Measurements from ENCODE around the gene CKLF. TPM values are rescaled to one million over a fixed set of nuclear protein-coding genes. Genes with fewer than 3 reads are reported as not detected.

CKLF gene
- total RNA-seq, 2 donors from 2014 or later = 41.5 to 58.4 TPM

- DNase-seq = no peak
- Histone ChIP-seq H3K27ac (peak overlapping the region; percentile 73), H3K27me3 (no peaks in the 10 kb centered on the region), H3K4me1 (peaks cover 18% of the 10 kb centered on the region), H3K9me3 (no peaks in the 10 kb centered on the region), H3K4me3 (no peak overlapping the region), H3K36me3 (no peaks in the 10 kb centered on the region), H3K9ac (ENCODE audit: low read depth in 2 of 2, low read length in 2 of 2) (peak overlapping the region; percentile 14 to 38)
- TF ChIP-seq CTCF (IDR thresholded peaks at IDR 0.05) = no peak
- intact Hi-C loops (cut with DNase I) = no loop called here
Measured at GRCh38 chr16:66520406-66521170, 31.8 kb upstream of the CKLF start.

GRCh38 chr16:66521252-66521713 lies 31.1 kb upstream of the CKLF start:
- TF ChIP-seq CTCF (IDR thresholded peaks at IDR 0.05) = no peak
- Histone ChIP-seq H3K9me3 (no peaks in the 10 kb centered on the region), H3K9ac (ENCODE audit: low read depth in 2 of 2, low read length in 2 of 2) (peak overlapping the region in 1 of 2 donors; percentile 38), H3K36me3 (no peaks in the 10 kb centered on the region), H3K4me3 (no peak overlapping the region), H3K27me3 (no peaks in the 10 kb centered on the region), H3K4me1 (peaks cover 16% of the 10 kb centered on the region), H3K27ac (peak overlapping the region; percentile 73)
- DNase-seq = no peak
- intact Hi-C loops (cut with DNase I) = no loop called here

- Histone ChIP-seq H3K9me3 (no peaks in the 10 kb centered on the region), H3K27me3 (no peaks in the 10 kb centered on the region), H3K36me3 (no peaks in the 10 kb centered on the region), H3K4me3 (no peak overlapping the region), H3K9ac (ENCODE audit: low read depth in 2 of 2, low read length in 2 of 2) (peak overlapping the region in 1 of 2 donors; percentile 38), H3K4me1 (peaks cover 11% of the 10 kb centered on the region), H3K27ac (peak overlapping the region; percentile 73)
- intact Hi-C loops (cut with DNase I) = no loop called here
- no peak for TF ChIP-seq CTCF (IDR thresholded peaks at IDR 0.05)
- peak; percentile 57 for DNase-seq
Measured at GRCh38 chr16:66521951-66522771, 30.2 kb upstream of the CKLF start.

- no peak overlapping the region for H3K4me3 ChIP-seq
- no peak overlapping the region for H3K9ac ChIP-seq (ENCODE audit: low read depth in 2 of 2, low read length in 2 of 2)
- H3K27ac ChIP-seq = peak overlapping the region; percentile 73
- H3K9me3 ChIP-seq = no peaks in the 10 kb centered on the region
- peaks cover 2% of the 10 kb centered on the region for H3K4me1 ChIP-seq
- intact Hi-C loops (cut with DNase I) = no loop called here
- no peaks in the 10 kb centered on the region for H3K27me3 ChIP-seq
- no peaks in the 10 kb centered on the region for H3K36me3 ChIP-seq
- no peak for DNase-seq
- no peak for TF ChIP-seq CTCF (IDR thresholded peaks at IDR 0.05)
Measured at GRCh38 chr16:66522816-66523590, 29.4 kb upstream of the CKLF start.

GRCh38 chr16:66523861-66524354 lies 28.5 kb upstream of the CKLF start:
- DNase-seq = no peak
- Histone ChIP-seq H3K27ac (peak overlapping the region; percentile 73), H3K27me3 (no peaks in the 10 kb centered on the region), H3K36me3 (no peaks in the 10 kb centered on the region), H3K9me3 (no peaks in the 10 kb centered on the region), H3K4me3 (no peak overlapping the region), H3K9ac (ENCODE audit: low read depth in 2 of 2, low read length in 2 of 2) (no peak overlapping the region), H3K4me1 (no peaks in the 10 kb centered on the region)
- TF ChIP-seq CTCF (IDR thresholded peaks at IDR 0.05) = no peak
- intact Hi-C loops (cut with DNase I) = no loop called here
